IMR-90 (cell line): ENCODE data around the gene OR5A2. TPM values are rescaled to one million over a fixed set of nuclear protein-coding genes. Genes with fewer than 3 reads are reported as not detected.

Experiments used
- ATAC-seq: fragments of 200-7000 bp; cut with Tn5 transposase; 2 replicates; pipeline ENCODE4 v1.9.1; 2020; ENCODE audit warnings: low read depth, mild to moderate bottlenecking, moderate library complexity
- BruUV-seq: library from RNA; stranded (reverse); fragments of 400-500 nt; replicated peaks from 2 replicates; lab custom pipeline; 2021; lab: Mats Ljungman, UMichigan
- CTCF ChIA-PET: fragments of 300-600 bp; formaldehyde crosslinking; extraction: SDS; loops from one replicate; lab custom pipeline; 2021; ENCODE audit warnings: antibody characterized with exemption; lab: Yijun Ruan, JAX
- POLR2A ChIA-PET: fragments of 300-600 bp; sonication (Branson Sonifier 250); formaldehyde crosslinking; loops from one replicate; lab custom pipeline; 2022; ENCODE audit warnings: antibody characterized with exemption; ENCODE audit not compliant: unreplicated experiment; lab: Charles Lee
- DNase-seq: peaks from one replicate; pipeline ENCODE4 v3.0.0; 2013
- H2AFZ ChIP-seq: replicated peaks from 2 replicates; pipeline ENCODE3; 2013; ENCODE audit warnings: low read length, mild to moderate bottlenecking; ENCODE audit not compliant: poor library complexity
- H2AK5ac ChIP-seq: 2 replicates; pipeline ENCODE4 v1.6.1; 2013; ENCODE audit warnings: low read depth, low read length, inconsistent platforms
- H2AK9ac ChIP-seq: replicated peaks from 2 replicates; pipeline ENCODE3; 2013; ENCODE audit warnings: mild to moderate bottlenecking, low read depth, low read length, moderate library complexity; ENCODE audit not compliant: poor library complexity
- H2BK120ac ChIP-seq: 2 replicates; pipeline ENCODE4 v1.6.1; 2013; ENCODE audit warnings: low read depth, low read length, inconsistent platforms
- H2BK15ac ChIP-seq: 3 replicates; pipeline ENCODE4 v1.6.1; 2013; ENCODE audit warnings: low read depth, low read length, inconsistent platforms
- H2BK20ac ChIP-seq: 2 replicates; pipeline ENCODE4 v1.6.1; 2013; ENCODE audit warnings: low read depth, mild to moderate bottlenecking, inconsistent platforms, low read length, moderate library complexity
- H2BK5ac ChIP-seq: 2 replicates; pipeline ENCODE4 v1.6.1; 2013; ENCODE audit warnings: mild to moderate bottlenecking, low read depth, low read length, inconsistent platforms; ENCODE audit not compliant: poor library complexity, severe bottlenecking
- H3K14ac ChIP-seq: replicated peaks from 2 replicates; pipeline ENCODE4 v1.6.1; 2013; ENCODE audit warnings: low read depth, low read length, inconsistent platforms
- H3K18ac ChIP-seq: 2 replicates; pipeline ENCODE4 v1.6.1; 2013; ENCODE audit warnings: low read depth, low read length, control low read depth
- H3K23ac ChIP-seq: 2 replicates; pipeline ENCODE4 v1.6.1; 2013; ENCODE audit warnings: low read depth, low read length, inconsistent platforms
- H3K27ac ChIP-seq: 2 replicates; pipeline ENCODE4 v1.5.1; 2013; ENCODE audit warnings: mild to moderate bottlenecking, control low read depth, low read length; ENCODE audit not compliant: insufficient read depth
- H3K27me3 ChIP-seq: 2 replicates; pipeline ENCODE4 v1.6.1; 2013; ENCODE audit warnings: low read length; ENCODE audit not compliant: control insufficient read depth, insufficient read depth
- H3K36me3 ChIP-seq: 2 replicates; pipeline ENCODE4 v1.6.1; 2013; ENCODE audit warnings: low read length, mixed read lengths; ENCODE audit not compliant: control insufficient read depth, insufficient read depth
- H3K4ac ChIP-seq: 2 replicates; pipeline ENCODE4 v1.6.1; 2013; ENCODE audit warnings: low read depth, low read length, inconsistent platforms
- H3K4me1 ChIP-seq: 2 replicates; pipeline ENCODE4 v1.6.1; 2013; ENCODE audit warnings: low read length, mixed read lengths; ENCODE audit not compliant: control insufficient read depth, insufficient read depth
- H3K4me2 ChIP-seq: 2 replicates; pipeline ENCODE4 v1.6.1; 2013; ENCODE audit warnings: low read depth, mild to moderate bottlenecking, control low read depth, low read length, moderate library complexity
- H3K4me3 ChIP-seq: 2 replicates; pipeline ENCODE4 v1.5.1; 2013; ENCODE audit warnings: low read depth, mild to moderate bottlenecking, control low read depth, low read length, moderate library complexity; ENCODE audit not compliant: insufficient read depth
- H3K56ac ChIP-seq: 2 replicates; pipeline ENCODE4 v1.6.1; 2013; ENCODE audit warnings: low read length, inconsistent platforms; ENCODE audit not compliant: insufficient read depth; ENCODE audit errors: extremely low read depth
- H3K79me1 ChIP-seq, 2 experiments: 2 replicates each; pipeline ENCODE4 v1.6.1; 2013; ENCODE audit warnings: low read length in 2 of 2, inconsistent platforms in 1 of 2, low read depth in 1 of 2
- H3K9ac ChIP-seq: 2 replicates; pipeline ENCODE4 v1.6.1; 2013; ENCODE audit warnings: low read depth, low read length, control low read depth
- H3K9me1 ChIP-seq: 2 replicates; pipeline ENCODE4 v1.6.1; 2013; ENCODE audit warnings: low read length, inconsistent platforms; ENCODE audit not compliant: insufficient read depth
- H3K9me3 ChIP-seq: 2 replicates; pipeline ENCODE4 v1.6.1; 2013; ENCODE audit warnings: low read length; ENCODE audit not compliant: control insufficient read depth, insufficient read depth
- H4K20me1 ChIP-seq: 2 replicates; pipeline ENCODE4 v1.6.1; 2013; ENCODE audit warnings: low read length, inconsistent platforms; ENCODE audit not compliant: insufficient read depth
- H4K5ac ChIP-seq: 2 replicates; pipeline ENCODE4 v1.6.1; 2013; ENCODE audit warnings: mild to moderate bottlenecking, low read depth, low read length, control low read depth
- H4K8ac ChIP-seq, 2 experiments: 2 replicates each; pipeline ENCODE4 v1.6.1; 2013; ENCODE audit warnings: low read depth in 2 of 2, low read length in 2 of 2, control low read depth in 1 of 2, inconsistent platforms in 1 of 2
- H4K91ac ChIP-seq: 2 replicates; pipeline ENCODE4 v1.6.1; 2013; ENCODE audit warnings: low read depth, low read length, inconsistent platforms; ENCODE audit not compliant: insufficient read depth
- BHLHE40 ChIP-seq: fragments of 150-350 bp; IDR thresholded peaks from 2 replicates; pipeline ENCODE4 v1.6.1; 2016; ENCODE audit warnings: mild to moderate bottlenecking, low read depth, low read length
- CHD1 ChIP-seq: IDR thresholded peaks from 2 replicates; pipeline ENCODE4 v1.6.1; 2012; ENCODE audit warnings: low read depth, low read length, improper control_type of control experiment
- MAFK ChIP-seq: IDR thresholded peaks from 2 replicates; pipeline ENCODE4 v1.6.1; 2012; ENCODE audit warnings: low read depth, low read length, improper control_type of control experiment
- MXI1 ChIP-seq: IDR thresholded peaks from 2 replicates; pipeline ENCODE4 v1.6.1; 2012; ENCODE audit warnings: low read depth, mild to moderate bottlenecking, low read length, moderate library complexity, borderline replicate concordance
- WGBS, 2 experiments: methylation state at CpG; one replicate each; pipeline versions ENCODE4 v1.1.5 to v1.1.7; 2013; ENCODE audit warnings: missing lambda C conversion rate in 2 of 2; ENCODE audit not compliant: insufficient read length in 1 of 2; ENCODE audit errors: extremely low coverage in 2 of 2; 5-methylcytosine and 5-hydroxymethylcytosine counted together
- dilution Hi-C: fragments of 300-500 bp; cut with HindIII; formaldehyde crosslinking; loops from one replicate; pipeline ENCODE4 v1.14.3; 2018; ENCODE audit warnings: low sequenced_read_pairs; ENCODE audit not compliant: unreplicated experiment
- in situ Hi-C: fragments of 300-500 bp; cut with MboI; formaldehyde crosslinking; loops from 3 replicates; pipeline ENCODE4 v1.14.3; 2019; ENCODE audit warnings: low sequenced_read_pairs, inconsistent platforms, mixed read lengths
- intact Hi-C: fragments of 100-400 bp; cut with micrococcal nuclease; formaldehyde crosslinking; loops from 2 replicates; pipeline ENCODE4 v1.10.0; 2022
- polyA plus RNA-seq, 3 experiments: library from polyadenylated mRNA; depleted of rRNA; stranded (reverse); fragments of >200 nt; gene quantifications; 2 replicates each; pipeline ENCODE4 v1.2.3, GENCODE V29; 2012; ENCODE audit warnings: low replicate concordance in 1 of 3
- total RNA-seq: library from RNA; depleted of rRNA; stranded (reverse); fragments of >200 nt; gene quantifications from 2 replicates; pipeline ENCODE4 v1.2.3, GENCODE V29; 2012

OR5A2 gene
- total and polyA plus RNA-seq, 2 of the 4 experiments (the other 2 are of a cell fraction), result not detected

GRCh38 chr11:59418156-59418555 lies 8.1 kb downstream of the OR5A2 start:
- H2BK15ac ChIP-seq, result no peak overlapping the region
- no peak overlapping the region for H2AFZ ChIP-seq
- no peak overlapping the region for H4K91ac ChIP-seq
- WGBS, 2 experiments, result no CpG with 5 or more reads among the region's 2 CpGs
- no peaks in the 10 kb centered on the region for H3K9me3 ChIP-seq
- no peak overlapping the region for H2AK5ac ChIP-seq
- H3K4me2 ChIP-seq, result no peak overlapping the region
- peaks cover 1% of the 10 kb centered on the region; the same call in 1 of the 2 replicates for H3K27me3 ChIP-seq
- H3K9ac ChIP-seq, result no peak overlapping the region
- H4K8ac ChIP-seq, result no peak overlapping the region
- in situ Hi-C loops (no loop called here), dilution Hi-C loops (no loop called here), intact Hi-C loops (no loop called here)
- no peak overlapping the region for H2BK20ac ChIP-seq
- no peak for DNase-seq
- H2AK9ac ChIP-seq, result no peak overlapping the region
- ChIA-PET CTCF (no interaction called here), POLR2A (no interaction called here)
- H2BK5ac ChIP-seq, result no peak overlapping the region
- no peak overlapping the region for H3K4me3 ChIP-seq
- no peak overlapping the region for H3K23ac ChIP-seq
- H3K36me3 ChIP-seq, result no peaks in the 10 kb centered on the region
- no peak overlapping the region for H3K56ac ChIP-seq
- no peaks in the 10 kb centered on the region for H4K20me1 ChIP-seq
- H2BK120ac ChIP-seq, result no peak overlapping the region
- no peaks in the 10 kb centered on the region for H3K4me1 ChIP-seq
- no peak overlapping the region for H3K4ac ChIP-seq
- H3K9me1 ChIP-seq, result no peaks in the 10 kb centered on the region; the same call in 1 of the 2 replicates
- H3K18ac ChIP-seq, result no peak overlapping the region
- TF ChIP-seq MXI1 (no peak), MAFK (no peak), BHLHE40 (no peak), CHD1 (no peak)
- H3K79me1 ChIP-seq, result no peaks in the 10 kb centered on the region
- no peak overlapping the region for H3K27ac ChIP-seq
- ATAC-seq, result no peak
- no TSS peak for BruUV-seq
- no peak overlapping the region for H4K5ac ChIP-seq
- no peak overlapping the region for H3K14ac ChIP-seq
